OCI-LY1 (cell line): ENCODE data around the gene KRTAP10-9.
"Not testable (repeated sequence)": the region's sequence is repeated elsewhere in the genome, so short reads cannot be mapped to it uniquely, and the experiment has no call there.

Experiments
- H2AFZ ChIP-seq: fragments of 200-600 bp; sonication (generic), shearing (Covaris generic); 2 replicates; pipeline ENCODE4 v1.6.0; 2014; ENCODE audit warnings: antibody characterized with exemption, mild to moderate bottlenecking, low read length
- H3F3A ChIP-seq: fragments of 200-600 bp; sonication (generic), shearing (Covaris generic); 2 replicates; pipeline ENCODE4 v1.6.0; 2014; ENCODE audit warnings: mild to moderate bottlenecking, antibody characterized with exemption, low read length, moderate library complexity; ENCODE audit not compliant: insufficient read depth
- H3K27ac ChIP-seq: fragments of 200-600 bp; sonication (generic); 2 replicates; pipeline ENCODE4 v1.5.1; 2014; ENCODE audit warnings: low read length, mixed run types, mild to moderate bottlenecking, low read depth; ENCODE audit not compliant: poor library complexity, severe bottlenecking
- H3K27me3 ChIP-seq: fragments of 200-600 bp; sonication (generic); 2 replicates; pipeline ENCODE4 v1.6.0; 2014; ENCODE audit warnings: antibody characterized with exemption, mild to moderate bottlenecking, low read length, moderate library complexity; ENCODE audit not compliant: insufficient read depth
- H3K36me3 ChIP-seq: fragments of 200-600 bp; sonication (generic); 2 replicates; pipeline ENCODE4 v1.6.1; 2014; ENCODE audit warnings: mild to moderate bottlenecking, antibody characterized with exemption, low read length, moderate library complexity, mixed read lengths; ENCODE audit not compliant: insufficient read depth
- H3K4me1 ChIP-seq: fragments of 200-600 bp; sonication (generic); 2 replicates; pipeline ENCODE4 v1.5.1; 2014; ENCODE audit warnings: mild to moderate bottlenecking, low read length, moderate library complexity; ENCODE audit not compliant: insufficient read depth, severe bottlenecking
- H3K4me2 ChIP-seq: fragments of 200-600 bp; sonication (generic), shearing (Covaris generic); 2 replicates; pipeline ENCODE4 v1.6.1; 2014; ENCODE audit warnings: low read length
- H3K4me3 ChIP-seq: fragments of 200-600 bp; sonication (generic); 2 replicates; pipeline ENCODE4 v1.5.1; 2014; ENCODE audit warnings: low read length, low read depth, mild to moderate bottlenecking, mixed read lengths; ENCODE audit not compliant: poor library complexity, severe bottlenecking
- H3K79me2 ChIP-seq: fragments of 200-600 bp; shearing (Covaris generic); 2 replicates; pipeline ENCODE4 v1.6.1; 2016; ENCODE audit warnings: mixed run types, low read length, mixed read lengths; ENCODE audit not compliant: insufficient read depth
- H3K9ac ChIP-seq: fragments of 200-600 bp; sonication (generic), shearing (Covaris generic); 2 replicates; pipeline ENCODE4 v1.6.1; 2014; ENCODE audit warnings: mild to moderate bottlenecking, low read length, mixed read lengths
- H3K9me2 ChIP-seq: fragments of 200-600 bp; sonication (generic), shearing (Covaris generic); 2 replicates; pipeline ENCODE4 v1.6.1; 2014; ENCODE audit warnings: low read depth, mild to moderate bottlenecking, low read length, mixed read lengths
- H3K9me3 ChIP-seq: fragments of 200-600 bp; shearing (Covaris generic); 2 replicates; pipeline ENCODE4 v1.6.1; 2014; ENCODE audit warnings: low read length, mixed read lengths
- H4K20me1 ChIP-seq: fragments of 200-600 bp; sonication (generic), shearing (Covaris generic); 2 replicates; pipeline ENCODE4 v1.6.0; 2016; ENCODE audit warnings: mild to moderate bottlenecking, low read length; ENCODE audit not compliant: insufficient read depth
- EZH2 ChIP-seq: fragments of 200-600 bp; sonication (generic), shearing (Covaris generic); IDR thresholded peaks from 2 replicates; pipeline ENCODE4 v1.8.0; 2017; ENCODE audit warnings: borderline replicate concordance, mixed run types, mild to moderate bottlenecking, antibody characterized with exemption, low read length, moderate library complexity, mixed read lengths
- TF ChIP-seq, protein P1 (sequence below): fragments of 200-600 bp; sonication (generic), shearing (Covaris generic); IDR thresholded peaks from 2 replicates; pipeline ENCODE4 v1.5.1; 2017; ENCODE audit warnings: mild to moderate bottlenecking, antibody characterized with exemption, low read length, moderate library complexity, mixed read lengths

KRTAP10-9 gene

DNA sequence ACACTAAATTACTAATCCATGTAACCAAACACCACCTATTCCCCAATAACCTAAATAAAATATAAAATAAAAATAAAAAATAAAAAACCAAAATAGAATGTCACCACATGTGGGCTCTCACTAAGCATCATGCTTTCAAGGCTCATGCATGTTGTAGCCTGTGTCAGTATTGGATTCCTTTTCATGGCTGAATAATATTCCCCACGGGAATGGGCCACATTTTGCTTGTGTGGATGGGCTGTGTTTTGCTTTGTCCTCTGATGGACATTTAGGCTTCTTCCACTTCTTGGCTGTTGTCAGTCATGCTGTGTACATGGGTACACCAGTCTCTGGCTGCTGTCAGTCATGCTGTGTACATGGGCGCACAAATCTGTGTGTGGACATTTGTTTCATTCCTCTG lies 37.8 kb upstream of the KRTAP10-9 start:
- Histone ChIP-seq H2AFZ (no peak overlapping the region), H3K9ac (no peak overlapping the region), H3K79me2 (no peaks in the 10 kb centered on the region), H3K4me3 (no peak overlapping the region), H3K4me1 (no peaks in the 10 kb centered on the region), H3K9me3 (no peaks in the 10 kb centered on the region), H3K4me2 (no peak overlapping the region), H3F3A (no peaks in the 10 kb centered on the region), H3K27me3 (no peaks in the 10 kb centered on the region), H3K9me2 (no peaks in the 10 kb centered on the region), H4K20me1 (no peaks in the 10 kb centered on the region), H3K27ac (no peak overlapping the region), H3K36me3 (no peaks in the 10 kb centered on the region)
- no peak for TF ChIP-seq EZH2
- TF ChIP-seq, protein P1, sequence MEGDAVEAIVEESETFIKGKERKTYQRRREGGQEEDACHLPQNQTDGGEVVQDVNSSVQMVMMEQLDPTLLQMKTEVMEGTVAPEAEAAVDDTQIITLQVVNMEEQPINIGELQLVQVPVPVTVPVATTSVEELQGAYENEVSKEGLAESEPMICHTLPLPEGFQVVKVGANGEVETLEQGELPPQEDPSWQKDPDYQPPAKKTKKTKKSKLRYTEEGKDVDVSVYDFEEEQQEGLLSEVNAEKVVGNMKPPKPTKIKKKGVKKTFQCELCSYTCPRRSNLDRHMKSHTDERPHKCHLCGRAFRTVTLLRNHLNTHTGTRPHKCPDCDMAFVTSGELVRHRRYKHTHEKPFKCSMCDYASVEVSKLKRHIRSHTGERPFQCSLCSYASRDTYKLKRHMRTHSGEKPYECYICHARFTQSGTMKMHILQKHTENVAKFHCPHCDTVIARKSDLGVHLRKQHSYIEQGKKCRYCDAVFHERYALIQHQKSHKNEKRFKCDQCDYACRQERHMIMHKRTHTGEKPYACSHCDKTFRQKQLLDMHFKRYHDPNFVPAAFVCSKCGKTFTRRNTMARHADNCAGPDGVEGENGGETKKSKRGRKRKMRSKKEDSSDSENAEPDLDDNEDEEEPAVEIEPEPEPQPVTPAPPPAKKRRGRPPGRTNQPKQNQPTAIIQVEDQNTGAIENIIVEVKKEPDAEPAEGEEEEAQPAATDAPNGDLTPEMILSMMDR: no peak

DNA sequence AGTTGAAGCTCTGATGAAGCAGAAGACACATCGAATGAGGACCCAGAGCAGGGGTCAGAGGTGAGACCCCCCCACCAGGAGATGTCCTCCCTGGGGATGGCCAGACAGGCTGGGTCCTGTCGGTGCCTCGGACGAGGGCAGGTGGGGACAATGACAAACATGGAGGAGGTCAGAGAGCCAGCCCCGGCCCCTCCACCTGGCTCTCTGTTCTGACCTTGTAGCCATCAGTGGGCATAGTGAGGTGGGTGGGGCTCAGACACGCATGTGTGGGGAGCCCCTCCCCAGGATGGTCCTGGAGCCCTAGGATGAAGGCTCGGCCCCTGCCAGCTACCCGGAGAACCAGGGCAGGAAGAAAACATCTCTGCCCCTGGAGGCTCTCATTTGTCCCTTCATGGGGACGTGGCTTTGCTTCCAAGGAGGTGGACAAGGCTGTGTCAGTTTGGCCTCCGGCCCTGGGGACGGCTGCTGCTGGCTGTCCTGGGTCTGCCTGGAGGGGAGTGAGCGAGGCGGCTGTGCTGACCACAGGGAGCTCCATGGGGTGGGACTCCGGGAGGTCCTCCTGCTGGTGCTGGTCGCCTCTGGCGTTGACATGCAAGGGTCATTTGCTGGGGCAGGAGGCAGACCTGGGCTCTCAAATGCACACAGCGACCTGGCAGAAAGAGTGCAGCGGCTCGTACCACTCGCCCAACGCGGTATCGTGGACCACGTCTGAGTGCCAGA lies 37.1 kb upstream of the KRTAP10-9 start:
- no peak overlapping the region for H3K4me2 ChIP-seq
- no peaks in the 10 kb centered on the region for H3F3A ChIP-seq
- H3K4me1 ChIP-seq: no peaks in the 10 kb centered on the region
- TF ChIP-seq, protein P1: no peak
- no peak for TF ChIP-seq EZH2
- no peak overlapping the region for H3K27ac ChIP-seq
- H3K79me2 ChIP-seq: no peaks in the 10 kb centered on the region
- no peaks in the 10 kb centered on the region for H3K9me2 ChIP-seq
- H3K36me3 ChIP-seq: no peaks in the 10 kb centered on the region
- H3K4me3 ChIP-seq: no peak overlapping the region
- no peaks in the 10 kb centered on the region for H3K27me3 ChIP-seq
- no peaks in the 10 kb centered on the region for H3K9me3 ChIP-seq
- no peak overlapping the region for H3K9ac ChIP-seq
- H4K20me1 ChIP-seq: no peaks in the 10 kb centered on the region
- H2AFZ ChIP-seq: no peak overlapping the region

DNA sequence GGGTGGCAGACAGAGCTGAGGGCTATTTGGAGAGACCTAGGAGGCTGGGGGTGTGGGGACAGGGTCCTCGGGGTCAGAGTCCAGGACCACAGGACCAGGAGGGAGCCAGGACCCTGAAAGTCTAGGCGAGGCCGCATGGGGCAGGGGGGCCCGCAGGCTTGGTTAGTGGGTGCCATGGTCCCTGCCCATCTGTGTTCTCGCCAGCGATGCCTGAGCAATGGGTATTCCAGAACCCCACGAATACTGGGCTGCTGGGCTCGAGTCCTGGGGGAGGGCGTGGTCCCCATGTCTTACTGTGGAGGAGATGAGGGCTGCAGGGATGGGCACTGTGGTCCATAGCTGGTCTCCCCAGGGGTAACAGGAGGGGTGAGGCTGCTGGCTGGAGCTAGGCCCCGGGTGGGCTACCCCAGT lies 36.6 kb upstream of the KRTAP10-9 start:
- Histone ChIP-seq H4K20me1 (no peaks in the 10 kb centered on the region), H3K4me1 (no peaks in the 10 kb centered on the region), H2AFZ (no peak overlapping the region), H3K9me2 (no peaks in the 10 kb centered on the region), H3F3A (no peaks in the 10 kb centered on the region), H3K9me3 (no peaks in the 10 kb centered on the region), H3K9ac (no peak overlapping the region), H3K27ac (no peak overlapping the region), H3K27me3 (no peaks in the 10 kb centered on the region), H3K4me2 (no peak overlapping the region), H3K79me2 (no peaks in the 10 kb centered on the region), H3K4me3 (no peak overlapping the region), H3K36me3 (no peaks in the 10 kb centered on the region)
- TF ChIP-seq, protein P1: no peak
- no peak for TF ChIP-seq EZH2

DNA sequence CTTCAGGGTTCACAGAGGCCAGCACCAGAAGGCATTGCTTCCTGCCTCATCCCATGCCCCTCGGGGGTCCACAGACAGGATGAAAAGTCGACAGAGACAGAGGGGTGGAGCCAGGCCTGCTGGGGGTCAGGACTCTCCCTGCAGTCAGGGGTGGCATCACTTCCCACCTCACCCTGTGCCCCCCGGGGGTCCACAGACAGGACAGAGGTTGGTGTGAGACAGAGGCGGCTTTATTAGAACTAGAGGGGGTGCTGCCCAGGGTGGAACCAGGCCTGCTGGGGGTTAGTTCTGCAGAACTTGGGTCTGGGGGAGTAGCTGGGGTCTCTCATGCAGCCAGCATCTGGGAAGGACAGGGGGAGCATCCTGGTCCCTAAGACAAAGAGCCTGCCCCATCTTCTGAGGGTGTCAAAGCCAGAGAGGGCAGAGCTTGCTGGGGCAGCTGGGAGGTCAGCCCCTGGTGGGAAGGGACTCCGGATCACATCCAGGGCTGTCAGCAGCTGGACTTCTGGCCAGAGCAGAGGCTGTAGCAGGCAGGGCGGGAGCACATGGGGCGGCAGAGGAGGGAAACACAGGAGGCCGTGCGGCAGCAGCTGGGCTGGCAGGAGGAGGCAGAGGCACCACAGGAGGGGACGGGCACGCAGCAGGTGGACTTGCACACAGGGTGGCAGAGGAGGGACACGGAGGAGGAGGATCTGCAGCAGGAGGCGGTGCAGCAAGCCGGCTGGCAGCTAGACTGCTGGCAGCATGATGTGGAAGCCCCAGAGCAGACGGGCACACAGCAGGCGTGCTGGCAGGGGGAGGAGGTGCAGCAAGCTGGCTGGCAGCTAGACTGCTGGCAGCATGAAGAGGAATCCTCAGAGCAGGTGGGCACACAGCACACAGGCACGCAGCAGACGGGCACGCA lies 35.7 kb upstream of the KRTAP10-9 start:
- not testable (repeated sequence) for H3K27ac ChIP-seq, H4K20me1 ChIP-seq, H3K36me3 ChIP-seq, H3K9ac ChIP-seq, H3F3A ChIP-seq, H3K27me3 ChIP-seq, H3K4me3 ChIP-seq, H3K9me3 ChIP-seq, H3K79me2 ChIP-seq, H3K4me2 ChIP-seq, H3K4me1 ChIP-seq, H2AFZ ChIP-seq, H3K9me2 ChIP-seq

DNA sequence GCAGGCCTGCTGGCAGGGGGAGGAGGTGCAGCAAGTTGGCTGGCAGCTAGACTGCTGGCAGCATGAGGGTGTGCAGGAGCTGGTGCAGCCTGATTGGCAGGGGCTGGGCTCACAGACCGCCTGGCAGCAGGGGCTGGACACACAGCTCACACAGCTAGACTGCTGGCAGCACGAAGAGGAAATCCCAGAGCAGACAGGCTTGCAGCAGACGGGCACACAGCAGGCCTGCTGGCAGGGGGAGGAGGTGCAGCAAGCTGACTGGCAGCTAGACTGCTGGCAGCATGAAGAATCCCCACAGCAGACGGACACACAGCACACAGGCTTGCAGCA lies 35.1 kb upstream of the KRTAP10-9 start:
- H3K79me2 ChIP-seq, H3K9me2 ChIP-seq, H3K4me3 ChIP-seq, H4K20me1 ChIP-seq, H3F3A ChIP-seq, H3K27me3 ChIP-seq, H3K4me1 ChIP-seq, H3K9me3 ChIP-seq, H3K9ac ChIP-seq, H3K36me3 ChIP-seq, H3K4me2 ChIP-seq, H3K27ac ChIP-seq, H2AFZ ChIP-seq: not testable (repeated sequence)
